CD1c-positive myeloid dendritic cell (primary cell): ENCODE results near the gene IQSEC1.

Source experiments
- DNase-seq: peaks from one replicate; pipeline ENCODE4 v3.0.0-alpha.2; 2016; ENCODE audit errors: extremely low spot score

The IQSEC1 gene

GRCh38 chr3:12907296-12907695, 165.9 kb downstream of the IQSEC1 start:
- DNase-seq, result no peak

GRCh38 chr3:12906916-12907290, 166.3 kb downstream of the IQSEC1 start:
- DNase-seq, result no peak

DNA sequence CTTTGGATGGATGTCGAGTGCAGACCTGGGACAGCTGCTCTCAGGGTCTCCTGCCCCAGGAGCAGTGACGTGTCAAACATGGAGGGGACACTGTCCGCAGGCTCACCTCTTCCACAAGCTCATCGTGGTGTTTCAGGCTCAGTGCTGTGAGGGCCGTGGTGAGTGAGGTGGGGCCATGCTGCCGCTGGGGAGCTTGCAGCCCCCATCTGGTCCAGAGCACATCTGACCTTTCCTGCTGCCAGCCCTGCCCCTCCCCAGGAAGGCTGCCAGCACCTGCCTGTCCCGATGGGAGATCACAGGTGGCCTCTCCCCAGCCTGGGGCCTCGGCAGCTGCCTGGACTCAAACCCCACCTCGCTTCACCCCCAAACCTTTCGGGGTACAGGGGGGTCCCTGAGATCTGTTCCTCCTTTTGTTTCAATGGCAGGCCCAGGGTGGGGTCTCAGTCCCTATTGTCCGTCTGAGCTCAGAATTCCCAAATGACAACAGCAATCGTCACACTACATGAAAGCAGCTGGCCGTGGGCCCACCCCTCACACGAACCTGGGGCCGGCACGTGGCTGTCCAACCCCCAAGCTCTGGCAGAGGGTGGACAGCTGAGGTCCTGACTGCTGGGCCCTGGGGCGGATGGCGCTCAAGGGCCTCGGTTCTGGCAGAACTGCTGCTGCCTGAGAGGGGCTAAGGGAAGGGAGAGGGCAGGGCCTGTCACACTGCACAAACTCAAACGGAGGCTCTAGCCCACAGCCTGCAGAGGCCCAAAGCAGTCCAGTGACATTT, 166.9 kb downstream of the IQSEC1 start:
- DNase-seq, result no peak

DNA sequence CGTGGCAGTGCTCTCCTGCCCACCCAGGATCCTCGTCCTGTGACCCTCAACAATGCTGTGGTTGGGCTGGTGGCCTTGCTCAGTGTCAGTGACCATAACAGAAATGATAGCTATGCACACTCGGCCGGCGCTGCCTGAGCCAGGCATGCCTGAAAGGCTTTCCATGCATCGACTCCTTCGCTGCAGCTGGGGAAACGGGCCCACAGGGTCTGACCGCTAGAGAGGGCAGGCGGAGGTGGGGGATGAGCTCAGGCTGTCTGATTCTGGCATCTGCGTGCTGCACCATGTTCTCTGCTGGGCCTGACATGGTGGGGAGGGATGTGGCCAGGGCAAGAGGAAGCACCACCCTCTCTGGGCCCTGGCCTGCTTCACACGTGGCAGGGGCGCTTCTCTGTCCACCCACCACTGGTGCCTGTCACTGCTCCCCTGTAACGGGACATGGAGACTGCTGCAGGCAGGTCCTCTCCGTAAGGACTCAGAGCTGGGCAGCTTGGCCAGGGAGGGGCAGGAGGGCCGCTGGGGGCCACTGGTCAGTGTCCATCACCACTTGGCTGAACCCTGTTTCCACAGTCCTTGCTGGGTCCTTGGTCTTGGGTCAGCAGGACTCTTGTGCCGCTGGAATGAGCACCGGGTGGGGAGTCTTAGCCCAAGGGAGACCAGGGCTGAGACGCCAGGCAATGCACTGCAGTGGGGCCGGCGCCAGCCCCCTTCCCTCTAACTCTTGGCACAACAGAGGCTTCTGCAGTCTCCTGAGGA, 167.7 kb downstream of the IQSEC1 start:
- no peak for DNase-seq

DNA sequence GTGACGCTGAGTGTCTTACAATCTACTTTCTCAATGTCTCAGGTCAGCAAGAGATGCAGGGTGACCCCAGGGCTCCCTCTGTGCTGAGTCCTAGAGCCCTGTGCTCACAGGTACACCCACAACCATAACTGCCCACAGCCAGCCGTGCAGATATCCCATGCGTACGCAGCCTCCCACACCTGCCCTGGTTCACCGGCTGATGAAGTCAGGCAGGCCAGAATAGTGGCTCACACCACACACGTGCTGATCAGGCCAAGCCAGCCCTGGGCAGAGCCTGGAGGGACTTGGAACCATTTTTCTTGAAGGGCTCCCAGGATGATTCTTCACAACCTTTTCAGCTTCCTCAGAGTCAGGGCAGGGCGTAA, 168.3 kb downstream of the IQSEC1 start:
- no peak for DNase-seq

DNA sequence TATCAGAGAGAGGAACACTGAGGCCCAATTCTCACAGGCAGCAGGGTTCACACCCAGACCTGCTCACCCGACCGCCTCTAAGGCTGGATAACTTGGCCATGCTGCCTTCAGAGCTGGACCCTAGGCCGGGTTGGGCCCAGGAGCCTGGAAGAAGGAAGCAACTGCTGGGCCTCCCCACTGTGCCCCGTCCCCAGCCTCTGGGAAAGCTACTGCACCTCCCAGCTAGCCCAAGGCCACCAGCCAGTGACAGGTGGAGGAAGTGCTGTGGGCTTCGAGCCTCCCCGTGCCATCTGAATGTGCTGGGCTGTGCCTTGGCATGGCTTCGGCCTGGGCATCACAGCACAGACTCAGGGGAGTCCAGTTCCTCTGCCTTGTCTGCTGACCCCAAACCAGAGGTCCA, 169.3 kb downstream of the IQSEC1 start:
- no peak for DNase-seq

DNA sequence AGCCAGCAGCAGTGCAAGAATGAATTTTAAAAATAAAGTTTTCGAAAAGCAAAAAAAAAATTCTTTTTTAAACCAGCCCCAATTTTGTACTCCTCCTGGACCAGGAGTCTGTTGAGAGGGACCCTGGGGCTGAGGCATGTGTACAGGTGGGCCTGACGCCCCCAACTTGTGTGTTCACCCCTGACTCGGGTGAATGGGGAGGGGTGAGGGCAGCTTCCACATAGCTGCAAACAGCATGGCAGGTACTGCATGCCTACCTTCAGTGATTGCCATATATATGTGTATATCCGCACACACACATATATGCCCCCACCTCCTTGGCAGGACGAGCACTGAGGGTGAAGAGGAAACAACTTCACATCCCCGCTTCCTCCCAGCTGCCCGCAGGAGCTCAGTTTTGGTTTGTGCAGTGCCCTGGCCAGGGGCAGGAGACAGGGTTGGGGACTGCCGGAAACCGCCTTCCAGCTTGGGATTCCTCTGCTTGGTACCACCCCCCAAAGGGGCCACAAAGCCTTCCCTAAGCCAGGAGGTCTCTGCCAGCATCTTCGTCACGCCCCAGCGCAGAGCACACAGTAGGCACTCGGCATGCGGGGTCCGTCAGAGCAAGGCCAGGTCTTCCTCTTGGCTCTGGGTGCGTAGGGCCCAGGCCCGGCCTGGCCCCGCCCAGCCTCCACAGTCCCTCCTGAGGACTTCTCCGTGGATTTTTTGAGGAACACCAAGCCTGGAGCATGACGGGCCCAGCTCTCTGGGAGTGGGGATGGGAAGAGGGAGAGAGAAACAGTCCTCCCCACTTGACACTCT, 170.0 kb downstream of the IQSEC1 start:
- DNase-seq, result no peak

GRCh38 chr3:12902181-12902999, 170.8 kb downstream of the IQSEC1 start:
- peak; percentile 39 for DNase-seq

- no peak for DNase-seq
These were observed 171.6 kb downstream of the IQSEC1 start for GRCh38 chr3:12901623-12902045.

DNA sequence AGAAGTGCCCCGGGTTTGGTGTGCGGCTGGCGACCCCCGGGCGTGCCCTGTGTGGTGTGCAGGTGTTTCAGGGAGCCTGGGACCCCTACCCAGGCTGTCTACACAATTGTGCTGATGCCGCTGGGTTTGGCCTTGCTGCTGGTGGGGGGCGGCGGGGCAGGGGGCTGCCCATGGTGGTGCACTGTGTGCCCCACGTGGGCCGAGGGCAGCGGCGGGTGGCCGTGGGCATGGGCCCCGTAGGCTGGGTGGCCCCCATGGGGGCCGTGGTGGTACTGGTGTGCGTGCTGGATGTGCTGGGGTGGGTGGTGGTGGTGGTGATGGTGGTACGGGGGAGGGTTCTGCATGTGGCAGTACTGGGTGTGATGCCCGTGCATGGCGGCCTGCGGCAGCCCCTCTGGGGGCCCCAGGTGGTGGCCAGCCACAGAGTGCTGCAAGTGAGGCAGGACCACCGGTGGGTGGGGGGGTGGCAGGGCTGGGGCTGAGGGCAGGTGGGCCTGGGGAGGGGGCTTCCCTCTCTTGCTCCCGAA, 172.3 kb downstream of the IQSEC1 start:
- no peak for DNase-seq

- DNase-seq, result no peak
These were observed 174.1 kb downstream of the IQSEC1 start for GRCh38 chr3:12898965-12899755.

DNA sequence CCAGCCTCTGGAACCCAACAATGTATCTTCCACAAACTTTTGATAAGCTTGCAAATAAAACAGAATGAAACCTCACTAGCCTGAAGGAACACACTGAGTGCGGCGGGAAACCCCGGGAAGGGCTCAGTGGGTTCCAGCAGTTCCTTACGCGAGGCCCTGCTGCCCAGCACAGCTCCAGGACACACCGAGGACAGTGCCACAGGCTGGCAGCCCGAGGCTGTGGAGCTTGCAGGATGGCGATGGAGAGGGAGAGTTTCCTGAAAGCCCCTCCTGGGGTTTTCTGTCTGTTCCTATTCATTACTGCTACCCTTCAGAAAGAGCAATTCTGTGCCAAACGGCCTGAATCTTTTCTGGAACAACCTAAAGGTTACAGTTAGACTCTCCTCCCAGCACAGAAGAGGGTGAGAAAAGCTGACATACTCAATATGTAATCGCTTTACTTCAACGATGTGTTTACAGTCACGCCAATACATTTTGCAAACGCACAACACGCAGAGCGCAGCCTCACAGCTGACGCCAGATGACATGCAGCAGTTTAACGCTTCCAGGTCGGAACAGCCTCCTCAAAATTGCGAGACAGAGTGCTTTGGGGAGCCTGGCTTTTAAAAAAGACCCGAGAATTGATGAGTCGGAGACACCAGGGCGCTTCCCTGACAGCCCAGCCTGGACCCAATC, 174.8 kb downstream of the IQSEC1 start:
- no peak for DNase-seq

DNA sequence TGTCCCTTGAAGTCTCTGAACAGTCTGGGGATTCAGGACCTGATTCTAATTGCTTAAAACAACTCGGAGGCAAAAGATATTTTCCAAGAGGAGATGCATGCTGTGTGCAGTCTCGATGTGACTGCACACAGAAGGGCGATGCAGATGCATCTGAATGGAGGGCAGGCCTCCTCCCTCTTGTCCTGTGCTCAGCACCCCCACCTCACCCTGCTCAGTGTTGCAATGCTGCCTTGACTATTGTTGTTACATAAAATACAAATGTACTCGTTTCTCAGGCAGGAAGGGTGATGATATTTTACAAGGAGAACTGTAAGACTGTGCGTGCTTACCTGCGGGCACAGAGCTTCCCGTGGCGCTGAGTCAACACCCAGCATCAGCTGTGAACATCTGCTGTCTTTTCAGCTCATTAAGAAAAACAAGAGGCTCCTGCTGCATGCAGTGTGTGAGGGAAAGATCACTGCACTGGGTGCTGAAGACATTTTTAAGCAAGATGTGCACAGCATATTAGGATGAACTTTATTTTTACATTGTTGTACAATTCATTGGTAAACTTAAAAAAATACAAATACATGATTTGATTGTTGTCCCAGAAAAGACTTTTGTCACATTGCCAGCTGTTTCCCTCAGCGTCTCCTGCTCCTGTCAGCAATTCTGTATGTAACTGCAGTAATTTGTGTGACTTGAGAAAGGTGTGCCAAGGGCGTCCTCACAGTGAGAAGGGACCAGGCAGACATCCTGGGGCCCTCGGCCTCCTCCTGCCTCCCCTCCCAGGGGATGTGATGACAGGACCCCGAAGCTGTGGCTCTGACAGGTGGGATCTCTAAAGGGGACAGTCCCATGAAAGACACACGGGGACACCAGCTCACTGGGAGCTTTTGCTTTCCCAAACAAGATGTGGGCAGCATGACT, 175.6 kb downstream of the IQSEC1 start:
- no peak for DNase-seq

- peak; percentile 18 for DNase-seq
These were observed 176.9 kb downstream of the IQSEC1 start for GRCh38 chr3:12896063-12896985.

DNA sequence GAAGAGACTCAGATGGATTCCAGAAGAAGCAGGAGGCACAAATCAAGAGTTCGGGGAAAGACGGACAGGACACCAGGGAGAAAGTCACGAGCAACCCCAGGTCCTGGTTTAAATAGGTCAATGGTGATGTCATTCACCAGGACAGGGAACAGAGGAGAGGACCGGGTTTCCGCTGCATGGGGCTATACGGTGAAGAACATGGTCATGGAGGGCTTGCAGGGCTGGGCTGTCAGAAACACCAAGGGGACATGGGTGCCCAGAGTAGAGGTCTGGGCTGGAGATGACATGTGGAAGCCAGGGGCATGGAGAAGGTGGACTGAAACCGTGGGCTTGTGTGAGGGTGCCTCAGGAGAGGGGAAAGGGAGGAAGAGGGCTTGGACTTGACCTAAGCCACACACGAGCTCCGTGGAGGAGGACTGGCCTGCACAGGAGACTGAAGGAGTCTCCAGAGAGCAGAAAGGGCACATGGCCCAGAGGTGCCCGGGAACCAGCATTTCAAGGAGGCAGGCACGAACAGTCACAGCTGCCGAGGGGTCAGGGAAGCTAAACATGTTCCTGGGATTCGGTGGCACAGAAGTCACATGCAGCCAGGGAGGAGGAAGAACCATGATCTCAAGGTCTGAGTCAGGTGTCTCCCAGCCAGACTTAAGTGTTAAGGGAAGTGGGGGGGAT, 177.7 kb downstream of the IQSEC1 start:
- peak; percentile 47 for DNase-seq

DNA sequence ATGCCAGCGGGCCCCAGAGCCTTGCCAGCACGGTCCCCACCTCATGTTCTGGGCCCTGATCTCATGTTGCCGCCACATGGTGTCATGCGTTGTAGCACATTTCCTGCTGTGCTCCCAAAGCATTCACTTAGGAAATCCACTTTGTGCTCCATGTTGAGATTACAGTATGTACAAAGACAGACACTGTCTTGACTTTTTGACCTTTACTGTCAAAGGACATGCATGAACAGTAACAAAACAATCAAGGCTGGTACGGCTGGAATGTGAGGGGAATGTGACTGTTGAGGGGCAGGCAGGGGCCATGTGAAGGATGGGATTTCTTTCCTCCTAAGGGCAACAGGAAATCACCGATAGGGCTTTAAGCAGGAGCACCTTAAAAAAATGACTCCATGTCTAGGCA, 178.6 kb downstream of the IQSEC1 start:
- no peak for DNase-seq

DNA sequence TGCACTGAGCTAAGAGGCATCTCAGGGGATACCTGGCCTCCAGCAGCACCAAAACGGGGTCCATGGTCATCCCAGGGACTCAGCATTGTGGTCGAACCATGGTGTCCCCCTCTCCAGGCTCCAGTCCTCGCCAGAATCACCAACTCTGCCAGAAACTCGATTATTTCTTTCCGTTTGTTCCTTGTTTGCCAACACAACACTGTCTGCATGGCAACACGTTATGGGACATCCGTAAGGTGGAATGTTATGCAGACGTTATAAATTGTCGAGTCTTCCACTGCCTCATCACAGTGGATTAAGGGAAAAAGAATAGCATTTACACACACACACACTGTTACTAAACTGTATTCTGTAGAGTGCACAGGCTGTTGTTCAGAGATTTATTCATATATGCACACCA, 179.4 kb downstream of the IQSEC1 start:
- DNase-seq, result no peak
